Bronchial smooth muscle cell (primary cell): Measurements from ENCODE around the gene AREL1. TPM values are rescaled to one million over a fixed set of nuclear protein-coding genes. Genes with fewer than 3 reads are reported as not detected.

ENCODE experiments used
- total RNA-seq: library from RNA; depleted of rRNA; stranded (reverse); fragments of >200 nt; gene quantifications from 2 replicates; pipeline ENCODE4 v1.2.1, GENCODE V29; 2014

Gene AREL1, protein sequence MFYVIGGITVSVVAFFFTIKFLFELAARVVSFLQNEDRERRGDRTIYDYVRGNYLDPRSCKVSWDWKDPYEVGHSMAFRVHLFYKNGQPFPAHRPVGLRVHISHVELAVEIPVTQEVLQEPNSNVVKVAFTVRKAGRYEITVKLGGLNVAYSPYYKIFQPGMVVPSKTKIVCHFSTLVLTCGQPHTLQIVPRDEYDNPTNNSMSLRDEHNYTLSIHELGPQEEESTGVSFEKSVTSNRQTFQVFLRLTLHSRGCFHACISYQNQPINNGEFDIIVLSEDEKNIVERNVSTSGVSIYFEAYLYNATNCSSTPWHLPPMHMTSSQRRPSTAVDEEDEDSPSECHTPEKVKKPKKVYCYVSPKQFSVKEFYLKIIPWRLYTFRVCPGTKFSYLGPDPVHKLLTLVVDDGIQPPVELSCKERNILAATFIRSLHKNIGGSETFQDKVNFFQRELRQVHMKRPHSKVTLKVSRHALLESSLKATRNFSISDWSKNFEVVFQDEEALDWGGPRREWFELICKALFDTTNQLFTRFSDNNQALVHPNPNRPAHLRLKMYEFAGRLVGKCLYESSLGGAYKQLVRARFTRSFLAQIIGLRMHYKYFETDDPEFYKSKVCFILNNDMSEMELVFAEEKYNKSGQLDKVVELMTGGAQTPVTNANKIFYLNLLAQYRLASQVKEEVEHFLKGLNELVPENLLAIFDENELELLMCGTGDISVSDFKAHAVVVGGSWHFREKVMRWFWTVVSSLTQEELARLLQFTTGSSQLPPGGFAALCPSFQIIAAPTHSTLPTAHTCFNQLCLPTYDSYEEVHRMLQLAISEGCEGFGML
- 14.7 and 18.5 TPM in 2 replicates for total RNA-seq

DNA sequence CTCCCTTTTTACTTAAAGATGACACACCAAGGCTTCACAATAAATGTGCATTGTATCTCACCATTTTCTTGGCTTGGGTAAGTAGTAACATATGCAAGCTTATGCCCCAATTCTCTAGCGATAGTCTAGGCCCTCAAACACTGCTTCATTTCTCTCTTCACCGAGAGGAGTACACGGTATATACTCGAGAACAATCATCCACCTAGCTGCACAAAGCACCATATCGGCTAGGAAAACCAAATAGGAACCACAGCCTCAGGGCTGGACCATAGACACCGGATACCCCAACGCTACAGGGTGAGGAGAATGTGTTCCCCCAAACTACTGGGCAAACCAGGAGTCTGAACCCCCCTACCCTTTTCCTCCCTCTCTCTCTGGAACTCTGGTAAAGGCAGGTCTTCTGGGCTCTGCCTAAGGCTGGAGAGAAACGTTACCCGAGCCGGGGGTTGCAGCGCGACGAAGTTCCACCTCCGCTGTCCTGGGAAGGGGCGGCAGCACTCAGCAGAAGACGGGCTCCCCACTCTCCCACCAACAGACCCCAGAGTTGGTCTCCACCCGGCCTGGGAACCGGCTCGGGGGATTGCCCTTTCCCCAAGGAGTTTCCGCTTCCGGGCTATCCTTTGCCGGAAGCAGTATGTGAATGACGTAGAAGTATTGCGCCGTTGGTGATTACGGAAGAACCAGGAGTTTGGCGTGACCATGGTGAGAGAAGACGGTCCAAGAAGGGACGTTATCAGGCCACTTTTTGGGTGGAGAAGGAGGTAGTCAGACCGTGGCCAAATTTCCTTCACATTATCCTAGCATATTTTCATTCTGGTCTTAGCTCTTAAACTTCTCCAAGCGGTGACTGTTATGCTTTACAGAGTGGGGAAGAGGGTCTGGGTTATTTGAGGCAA lies at the start of gene AREL1, which contains the start of gene FCF1:
Gene AREL1, minus strand, starts transcription at position 582 of the 896 bp plus-strand sequence. CDS start 27,465 bp downstream, outside the sequence.
Gene FCF1, plus strand, starts transcription at position 646 of the 896 bp plus-strand sequence. Its CDS starts 54 bp downstream, at position 700.

DNA sequence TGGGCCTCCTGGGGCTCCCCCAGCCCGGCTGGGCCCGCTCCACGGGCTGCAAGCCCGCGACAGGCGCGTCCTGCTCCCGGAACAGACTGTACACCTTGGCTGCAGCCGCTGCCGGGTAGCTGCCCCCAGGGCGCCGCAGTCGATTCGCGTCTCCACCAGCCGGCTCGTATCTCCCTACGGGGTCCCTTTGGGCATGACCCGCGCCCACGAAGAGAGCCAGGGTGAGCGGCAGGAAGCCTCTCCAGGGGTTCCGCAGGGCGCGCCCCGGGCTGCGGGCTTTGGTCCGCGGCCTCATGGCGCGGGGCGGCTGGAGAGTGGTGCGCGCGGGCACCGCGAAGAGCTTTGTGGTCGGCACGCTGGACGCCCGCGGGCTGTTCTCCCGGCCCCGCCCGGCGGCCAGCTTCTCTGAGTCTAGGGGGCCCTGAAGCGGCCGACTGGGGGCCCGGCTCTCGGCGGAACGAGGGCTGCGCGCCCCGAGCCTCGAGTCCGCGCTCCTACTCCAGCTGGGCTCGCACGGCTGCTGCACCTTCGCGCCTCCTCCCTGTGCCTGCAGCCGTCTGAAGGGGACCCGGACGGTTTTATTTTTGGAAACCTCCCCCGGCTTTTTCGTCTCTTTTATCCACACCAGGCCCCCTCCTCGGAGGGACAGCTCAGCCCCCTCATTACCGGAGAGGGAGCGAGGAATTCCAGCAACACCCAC lies 101.1 kb downstream of the AREL1 start, which contains the start of gene LTBP2:
Gene LTBP2, minus strand, starts transcription at position 588 of the 700 bp plus-strand sequence. Its CDS starts 293 bp downstream, at position 295.

Other genes starting within 250 kb of the AREL1 start
- gene NPC2, start 219.8 kb downstream of the AREL1 start, total RNA-seq: 194 and 280 TPM in 2 replicates
- 7.6 and 9.8 TPM in 2 replicates for gene ISCA2, start 219.3 kb downstream of the AREL1 start, total RNA-seq
- 74.4 and 88.4 TPM in 2 replicates for gene LTBP2, start 100.8 kb downstream of the AREL1 start, total RNA-seq
- 21.0 and 28.7 TPM in 2 replicates for gene FCF1, start 64 bp upstream of the AREL1 start, total RNA-seq
- 19.0 and 26.5 TPM in 2 replicates for gene YLPM1, start 50.2 kb upstream of the AREL1 start, total RNA-seq
- gene PROX2, start 163.1 kb upstream of the AREL1 start, total RNA-seq: not detected in 2 replicates
- 53.6 and 58.9 TPM in 2 replicates for gene DLST, start 168.8 kb upstream of the AREL1 start, total RNA-seq
- gene RPS6KL1, start 210.2 kb upstream of the AREL1 start, total RNA-seq: under 0.01 and 0.47 TPM in 2 replicates
- 4.9 and 8.7 TPM in 2 replicates for gene PGF, start 242.5 kb upstream of the AREL1 start, total RNA-seq